HL-60 (cell line): ENCODE measurements around the gene ARRB2.

ENCODE experiments used
- DNase-seq, 2 experiments: peaks; one replicate each; pipeline ENCODE4 v3.0.0-alpha.2; 2010 to 2020; ENCODE audit warnings: low read depth in 1 of 2, low spot score in 1 of 2
- H3K27ac ChIP-seq: fragments of 250-450 bp; sonication (Bioruptor Pico); replicated peaks from 2 replicates; pipeline ENCODE4 v1.5.1; 2020; ENCODE audit warnings: mild to moderate bottlenecking, moderate library complexity
- H3K27me3 ChIP-seq: fragments of 250-450 bp; sonication (Bioruptor Pico); 2 replicates; pipeline ENCODE4 v1.5.1; 2021; ENCODE audit warnings: mild to moderate bottlenecking, moderate library complexity; ENCODE audit not compliant: insufficient read depth, poor library complexity, severe bottlenecking
- H3K4me3 ChIP-seq: replicated peaks from 2 replicates; pipeline ENCODE4 v1.5.1; 2011; ENCODE audit warnings: mild to moderate bottlenecking, control low read depth, low read length; ENCODE audit not compliant: insufficient read depth
- CTCF ChIP-seq: IDR thresholded peaks from one replicate; pipeline ENCODE4 v1.5.1; 2011; ENCODE audit warnings: low read length, control low read depth, inconsistent platforms; ENCODE audit not compliant: insufficient read depth
- GABPA ChIP-seq: IDR thresholded peaks from 2 replicates; pipeline ENCODE4 v1.6.1; 2012; ENCODE audit warnings: low read depth
- POLR2AphosphoS5 ChIP-seq: IDR thresholded peaks from 2 replicates; pipeline ENCODE4 v1.6.1; 2012; ENCODE audit warnings: low read depth
- REST ChIP-seq: IDR thresholded peaks from 2 replicates; pipeline ENCODE4 v1.6.1; 2012; ENCODE audit warnings: low read depth; ENCODE audit not compliant: insufficient replicate concordance
- SPI1 ChIP-seq: IDR thresholded peaks from 2 replicates; pipeline ENCODE4 v1.6.1; 2012; ENCODE audit warnings: low read depth, mild to moderate bottlenecking, borderline replicate concordance

Gene ARRB2

GRCh38 chr17:4721203-4722135, 11.0 kb downstream of the ARRB2 start:
- peak; percentile 95 for TF ChIP-seq POLR2AphosphoS5
- TF ChIP-seq CTCF, result no peak
- H3K27ac ChIP-seq, result no peak overlapping the region; the same call in 1 of the 2 replicates
- H3K4me3 ChIP-seq, result no peak overlapping the region
- peak; percentile 76 to 82 for DNase-seq
- no peaks in the 10 kb centered on the region for H3K27me3 ChIP-seq

GRCh38 chr17:4722678-4723240, 12.3 kb downstream of the ARRB2 start:
- Histone ChIP-seq H3K27me3 (no peaks in the 10 kb centered on the region), H3K27ac (no peak overlapping the region), H3K4me3 (no peak overlapping the region)
- no peak for DNase-seq
- TF ChIP-seq SPI1 (no peak), REST (no peak), GABPA (no peak), POLR2AphosphoS5 (no peak)

- Histone ChIP-seq H3K27me3 (no peaks in the 10 kb centered on the region), H3K4me3 (no peak overlapping the region), H3K27ac (no peak overlapping the region)
- no peak for DNase-seq
- TF ChIP-seq POLR2AphosphoS5 (no peak), SPI1 (peak; percentile 6; the same call in 1 of the 2 replicates)
Measured at GRCh38 chr17:4724650-4725049, 14.2 kb downstream of the ARRB2 start.

DNA sequence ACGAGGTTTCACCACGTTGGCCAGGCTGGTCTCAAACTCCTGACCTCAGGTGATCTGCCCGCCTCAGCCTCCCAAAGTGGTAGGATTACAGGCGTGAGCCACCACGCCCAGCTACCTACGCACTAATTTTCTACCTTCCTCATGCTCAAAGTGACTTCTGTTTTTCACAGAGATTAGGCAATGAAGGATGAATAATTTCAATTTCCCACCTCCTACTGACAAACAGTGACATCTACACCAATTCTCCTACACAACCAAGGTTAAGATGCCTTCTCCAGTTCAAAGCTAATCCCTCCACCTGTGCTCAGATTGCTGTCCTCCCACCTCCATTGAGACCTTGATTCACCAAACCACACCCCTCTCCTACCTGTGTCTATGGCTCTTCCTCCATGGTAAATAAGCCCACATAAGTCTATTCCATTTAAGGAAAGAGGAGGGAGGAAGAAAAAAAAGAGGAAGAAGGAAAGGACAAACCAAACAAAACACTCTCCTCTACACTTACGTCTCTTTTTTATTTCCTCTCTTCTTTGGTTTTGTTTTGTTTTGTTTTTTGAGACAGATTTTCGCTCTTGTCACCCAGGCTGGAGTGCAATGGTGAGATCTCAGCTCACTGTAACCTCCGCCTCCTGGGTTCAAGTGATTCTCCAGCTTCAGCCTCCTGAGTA, 15.3 kb downstream of the ARRB2 start:
- Histone ChIP-seq H3K27ac (peak overlapping the region; percentile 77), H3K27me3 (no peaks in the 10 kb centered on the region), H3K4me3 (no peak overlapping the region)
- DNase-seq, result peak in 1 of 2 experiments; percentile 12
- TF ChIP-seq CTCF, result no peak
- peak; percentile 34; the same call in 1 of the 2 replicates for TF ChIP-seq SPI1
- TF ChIP-seq REST, result no peak
- TF ChIP-seq POLR2AphosphoS5, result no peak
- TF ChIP-seq GABPA, result no peak
